Measurements from ENCODE around the gene PALM.

PALM gene

GRCh38 chr19:772063-772462 lies 63.3 kb downstream of the PALM start:
- H3K4me3 ChIP-seq (ENCODE audit: low read length) = no peak overlapping the region
- no peak for TF ChIP-seq CTCF (conservative IDR thresholded peaks at IDR 0.05; ENCODE audit: low read length)
- DNase-seq (ENCODE audit: low read depth) = no peak

GRCh38 chr19:772730-773436 lies 64.1 kb downstream of the PALM start:
- no peak for TF ChIP-seq CTCF (conservative IDR thresholded peaks at IDR 0.05; ENCODE audit: low read length)
- H3K4me3 ChIP-seq (ENCODE audit: low read length) = no peak overlapping the region
- no peak for DNase-seq (ENCODE audit: low read depth)

- no peak overlapping the region for H3K4me3 ChIP-seq (ENCODE audit: low read length)
- DNase-seq (ENCODE audit: low read depth) = no peak
- no peak for TF ChIP-seq CTCF (conservative IDR thresholded peaks at IDR 0.05; ENCODE audit: low read length)
These were observed 67.8 kb downstream of the PALM start for GRCh38 chr19:776549-776948.

GRCh38 chr19:778910-779653 lies 70.3 kb downstream of the PALM start:
- DNase-seq (ENCODE audit: low read depth) = peak; percentile 96
- no peak for TF ChIP-seq CTCF (conservative IDR thresholded peaks at IDR 0.05; ENCODE audit: low read length)

GRCh38 chr19:780935-781334 lies 72.2 kb downstream of the PALM start:
- no peak for TF ChIP-seq CTCF (conservative IDR thresholded peaks at IDR 0.05; ENCODE audit: low read length)
- DNase-seq (ENCODE audit: low read depth) = no peak
- no peak overlapping the region for H3K4me3 ChIP-seq (ENCODE audit: low read length)

More at GRCh38 chr19:778910-779653, 70.3 kb downstream of the PALM start:
- H3K4me3 ChIP-seq (ENCODE audit: low read length) = no peak overlapping the region

GRCh38 chr19:781800-782184 lies 73.1 kb downstream of the PALM start:
- TF ChIP-seq CTCF (conservative IDR thresholded peaks at IDR 0.05; ENCODE audit: low read length) = no peak
- DNase-seq (ENCODE audit: low read depth) = no peak
- H3K4me3 ChIP-seq (ENCODE audit: low read length) = no peak overlapping the region
